Superior temporal gyrus (tissue), 1 donor: Measurements from ENCODE around the gene CDX2.
A peak's percentile ranks its signal among the peaks of the same experiment; 100 is the strongest.
"Not testable (repeated sequence)": the region's sequence is repeated elsewhere in the genome, so short reads cannot be mapped to it uniquely, and the experiment has no call there.

Experiments
- DNase-seq: peaks from one replicate; pipeline ENCODE4 v3.0.0-alpha.2; 2016; ENCODE audit errors: extremely low spot score

CDX2 gene

GRCh38 chr13:27965740-27966640 is 3.1 kb downstream of the CDX2 start:
- no peak for DNase-seq

GRCh38 chr13:27965343-27965739 is 3.8 kb downstream of the CDX2 start:
- no peak for DNase-seq

GRCh38 chr13:27964741-27965323 is 4.3 kb downstream of the CDX2 start:
- DNase-seq = no peak

- DNase-seq = not testable (repeated sequence)
These were observed 4.9 kb downstream of the CDX2 start for GRCh38 chr13:27964206-27964605.

- no peak for DNase-seq
These were observed 5.6 kb downstream of the CDX2 start for GRCh38 chr13:27963491-27963890.

GRCh38 chr13:27962982-27963381 is 6.1 kb downstream of the CDX2 start:
- DNase-seq = no peak

- DNase-seq = no peak
These were observed 6.8 kb downstream of the CDX2 start for GRCh38 chr13:27962128-27962841.

GRCh38 chr13:27961227-27962085 is 7.7 kb downstream of the CDX2 start:
- no peak for DNase-seq

- DNase-seq = no peak
These were observed 8.5 kb downstream of the CDX2 start for GRCh38 chr13:27960362-27961226.

GRCh38 chr13:27959976-27960361 is 9.1 kb downstream of the CDX2 start:
- no peak for DNase-seq

- no peak for DNase-seq
These were observed 12.4 kb downstream of the CDX2 start for GRCh38 chr13:27956576-27957300.

- DNase-seq = no peak
These were observed 14.0 kb downstream of the CDX2 start for GRCh38 chr13:27955014-27955591.

- DNase-seq = no peak
These were observed 14.7 kb downstream of the CDX2 start for GRCh38 chr13:27954406-27954851.

GRCh38 chr13:27953676-27954405 is 15.3 kb downstream of the CDX2 start:
- peak; percentile 34 for DNase-seq

- no peak for DNase-seq
These were observed 16.0 kb downstream of the CDX2 start for GRCh38 chr13:27952876-27953675.

- DNase-seq = no peak
These were observed 26.1 kb downstream of the CDX2 start for GRCh38 chr13:27942972-27943371.

- DNase-seq = no peak
These were observed 35.4 kb downstream of the CDX2 start for GRCh38 chr13:27933580-27934328.
